HG03196 (cell line): ENCODE results near the gene SAPCD2.

ENCODE experiments used
- ATAC-seq: cut with Tn5 transposase; IDR thresholded peaks from one replicate; pipeline ENCODE4 v1.9.1; 2021; ENCODE audit not compliant: unreplicated experiment

Gene SAPCD2

DNA sequence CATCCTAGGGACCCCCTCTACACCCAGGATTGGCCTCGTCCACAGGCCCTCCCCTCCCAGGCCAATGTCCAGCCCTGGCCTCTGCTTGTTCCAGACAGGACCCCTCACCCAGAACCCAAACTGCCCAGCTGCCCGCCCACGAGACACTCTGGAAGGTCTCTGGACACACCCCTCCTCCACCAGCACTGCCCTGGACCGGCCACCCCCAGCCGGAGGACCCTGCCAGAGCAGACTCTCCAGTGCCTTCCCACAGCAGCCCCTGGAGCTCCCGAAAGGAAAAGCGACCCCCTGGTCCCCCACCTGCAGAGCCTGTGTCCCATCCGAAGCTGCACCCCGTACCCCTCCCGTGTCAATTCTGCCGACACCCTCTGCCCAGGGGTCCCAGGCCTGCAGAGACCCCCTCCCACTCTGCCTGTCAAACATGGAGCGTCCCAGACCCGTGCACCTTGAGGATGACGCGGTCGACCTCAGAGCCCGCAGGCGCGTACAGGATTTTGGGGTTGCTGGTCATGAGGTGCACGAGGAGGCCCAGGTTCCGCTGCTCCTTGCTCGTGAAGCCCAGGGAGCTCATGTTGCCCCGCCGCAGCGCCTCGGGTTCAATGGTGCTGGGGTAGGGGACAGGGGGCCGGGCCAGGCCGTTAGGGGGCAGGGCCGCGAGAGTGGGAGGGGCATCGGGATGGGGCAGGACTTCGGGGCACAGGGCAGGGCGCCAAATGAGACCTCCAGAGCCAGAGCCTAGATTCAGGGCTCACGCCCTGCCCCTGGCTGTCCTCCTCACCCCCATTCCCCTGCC is 50.3 kb downstream of the SAPCD2 start:
- no peak for ATAC-seq

DNA sequence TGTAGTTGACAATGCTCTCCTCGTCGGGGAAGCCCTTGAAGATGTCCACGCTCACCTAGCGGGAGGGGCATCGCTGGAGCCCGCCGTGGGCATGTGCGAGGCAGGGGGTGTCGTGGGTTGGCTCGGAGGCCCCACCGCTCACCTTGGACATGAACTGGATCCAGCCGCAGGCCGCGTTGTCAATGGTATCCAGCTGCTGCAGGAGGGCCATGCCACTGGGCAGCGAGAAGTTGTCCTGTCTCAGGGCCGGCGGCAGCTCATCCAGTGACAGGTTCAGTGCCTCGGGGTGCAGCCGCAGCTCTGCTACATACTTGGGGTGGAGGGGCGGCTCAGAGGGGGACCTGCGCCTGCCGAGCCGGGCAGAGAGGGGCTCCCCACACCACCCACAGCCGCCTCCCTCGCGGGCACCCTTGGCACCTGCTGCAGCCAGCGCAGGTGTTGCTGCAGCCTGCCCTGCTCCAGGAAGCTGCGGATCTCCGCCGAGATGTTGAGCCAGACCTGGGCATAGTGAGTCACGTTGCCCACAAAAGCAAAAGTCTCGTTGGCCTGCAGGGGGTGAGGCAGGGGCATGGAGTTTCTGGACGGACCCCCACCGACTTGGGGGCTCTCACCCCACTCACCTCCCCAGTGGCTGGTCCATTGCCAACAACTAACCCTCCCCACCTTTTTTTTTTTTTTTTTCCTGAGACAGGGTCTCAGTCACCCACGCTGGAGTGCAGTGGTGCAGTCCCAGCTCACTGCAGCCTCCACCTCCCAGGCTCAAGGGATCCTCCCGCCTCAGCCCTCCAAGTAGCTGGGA is 51.4 kb downstream of the SAPCD2 start:
- ATAC-seq: no peak

DNA sequence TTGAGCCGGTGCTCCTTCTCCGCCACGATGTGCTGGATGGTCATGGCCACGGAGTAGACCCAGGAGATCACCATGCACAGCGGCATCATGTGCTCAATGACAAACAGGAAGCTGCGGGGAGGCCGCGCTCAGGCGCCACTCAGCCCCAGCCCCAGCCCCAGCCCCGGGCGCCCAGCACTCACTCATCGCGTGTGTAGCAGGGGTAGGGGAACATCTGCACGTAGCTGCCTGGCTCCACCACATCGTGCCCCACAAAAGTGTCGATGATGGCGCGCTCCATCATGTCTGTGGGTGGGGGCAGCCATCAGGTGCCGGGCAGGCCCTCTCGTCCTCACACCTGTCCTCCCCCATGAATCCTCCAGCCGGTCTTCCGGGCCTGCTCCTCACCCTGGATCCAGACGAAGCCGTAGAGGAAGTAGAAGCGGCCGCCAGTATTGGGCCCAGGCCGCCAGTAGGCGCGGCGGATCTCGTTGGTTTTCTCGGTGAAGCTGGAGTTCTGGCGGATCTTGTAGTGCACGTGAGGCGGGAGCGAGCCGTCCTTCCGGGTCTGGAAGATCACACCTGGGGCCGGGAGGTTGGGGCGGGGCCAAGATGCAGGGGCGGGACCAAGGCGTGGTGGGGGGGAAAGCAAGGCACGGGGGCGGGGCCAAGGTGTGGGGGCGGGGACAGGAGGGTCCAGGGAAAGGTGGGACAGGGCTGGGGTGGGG is 52.4 kb downstream of the SAPCD2 start:
- no peak for ATAC-seq

DNA sequence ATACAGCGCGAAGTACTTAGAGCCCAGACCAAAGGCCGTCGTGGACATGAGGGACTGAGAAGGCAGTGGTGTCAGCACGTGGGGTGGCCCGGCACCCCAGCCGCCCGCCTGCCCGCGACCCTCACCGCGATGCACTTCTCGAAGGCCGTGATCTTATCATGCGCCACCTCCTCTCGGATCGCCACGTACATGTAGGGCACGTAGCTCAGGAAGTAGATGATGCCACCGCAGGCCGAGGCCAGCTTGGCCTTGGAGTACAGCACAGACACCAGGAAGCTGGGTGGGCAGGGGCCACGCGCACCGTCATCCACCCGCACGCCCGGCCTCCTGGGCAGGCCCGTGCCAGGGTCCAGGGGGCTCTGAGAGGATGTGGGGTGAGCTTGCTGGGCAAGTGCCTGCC is 53.3 kb downstream of the SAPCD2 start:
- ATAC-seq: no peak

DNA sequence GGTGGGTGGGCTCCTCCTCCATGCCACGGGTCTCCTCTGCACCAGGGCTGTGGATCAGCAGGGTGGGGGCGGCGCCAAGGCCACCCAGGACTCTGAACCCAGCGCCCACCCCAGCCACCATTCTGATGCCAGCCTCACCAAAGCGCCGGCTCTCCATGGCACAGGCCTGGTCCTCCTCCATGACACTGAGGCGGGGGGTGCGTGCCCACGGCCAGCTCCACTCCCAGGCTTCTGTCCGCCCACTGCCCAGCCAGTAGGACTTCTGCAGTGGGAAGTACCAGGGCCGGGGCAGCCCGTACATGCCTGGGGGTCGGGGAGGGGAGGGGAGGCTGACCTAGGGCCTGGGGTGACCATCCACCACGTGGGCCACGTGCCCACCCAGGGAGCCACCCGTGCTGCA is 53.9 kb downstream of the SAPCD2 start:
- ATAC-seq: no peak

DNA sequence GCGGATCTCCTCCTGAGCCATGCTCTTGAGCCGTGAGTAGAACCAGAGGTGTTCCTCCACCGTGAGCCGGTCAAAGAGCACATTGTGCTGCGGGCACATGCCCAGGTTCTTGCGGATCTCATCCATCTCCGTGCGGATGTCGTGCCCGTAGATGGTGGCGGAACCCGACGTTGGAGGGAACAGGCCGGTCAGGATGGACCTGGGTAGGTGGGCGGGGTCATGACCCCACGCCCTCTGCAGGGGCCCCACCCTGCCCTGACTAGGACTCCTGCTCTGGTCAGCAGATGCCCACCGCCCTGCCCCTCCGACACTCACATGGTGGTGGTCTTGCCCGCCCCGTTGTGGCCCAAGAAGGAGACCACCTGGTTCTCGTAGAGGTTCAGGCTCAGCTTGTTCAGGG is 54.4 kb downstream of the SAPCD2 start:
- ATAC-seq: no peak

DNA sequence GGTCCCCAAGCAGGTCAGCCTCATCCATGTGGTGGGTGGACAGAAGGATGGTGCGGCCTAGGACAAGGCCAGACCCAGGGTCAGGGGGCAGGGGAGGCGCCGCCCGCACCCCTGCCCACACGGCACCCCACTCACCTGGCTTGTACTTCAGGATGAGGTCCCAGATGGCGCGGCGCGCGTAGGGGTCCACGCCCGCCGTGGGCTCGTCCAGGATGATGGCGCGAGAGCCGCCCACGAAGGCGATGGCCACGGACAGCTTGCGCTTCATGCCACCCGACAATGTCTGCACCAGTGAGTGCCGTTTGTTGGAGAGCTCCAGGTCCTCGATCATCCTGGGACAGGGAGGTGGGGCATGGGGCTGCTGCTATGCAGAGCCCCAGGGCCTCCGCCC is 54.8 kb downstream of the SAPCD2 start:
- no peak for ATAC-seq

DNA sequence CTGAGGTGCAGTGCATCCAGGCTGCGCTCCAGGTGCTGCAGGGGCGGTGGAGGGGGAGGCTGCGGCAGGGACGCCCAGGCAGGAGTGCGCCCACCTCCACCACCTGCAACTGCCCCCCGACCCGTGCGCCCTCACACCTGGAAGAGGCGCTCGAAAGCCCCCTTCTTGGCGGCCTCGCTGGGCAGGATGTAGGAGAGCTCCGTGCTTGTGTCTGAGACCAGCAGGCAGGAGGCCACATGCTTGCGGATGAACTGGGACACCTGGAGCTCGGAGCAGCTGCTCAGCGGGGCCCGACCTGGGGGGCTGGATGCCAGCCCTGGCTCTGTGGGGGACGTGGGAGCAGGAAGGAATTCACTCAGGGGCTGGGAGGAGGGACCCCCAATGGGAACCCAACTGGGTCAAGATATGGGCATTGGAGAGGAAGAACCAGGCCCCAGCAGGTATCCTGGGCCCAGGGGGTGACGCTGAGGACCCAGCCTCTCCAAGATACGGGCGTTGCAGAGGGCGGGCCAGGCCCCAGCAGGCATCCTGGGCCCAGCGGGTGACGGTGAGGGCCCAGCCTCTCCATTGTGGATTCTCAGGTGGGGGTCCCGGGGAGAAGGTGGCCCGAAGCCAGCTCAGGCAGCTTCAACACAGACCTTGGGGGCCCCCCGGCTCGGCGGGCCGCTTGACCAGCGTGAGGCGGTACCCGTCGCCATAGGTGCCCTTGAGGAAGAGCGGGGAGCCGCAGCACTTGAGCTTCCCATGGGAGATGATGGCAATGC is 55.4 kb downstream of the SAPCD2 start:
- no peak for ATAC-seq

DNA sequence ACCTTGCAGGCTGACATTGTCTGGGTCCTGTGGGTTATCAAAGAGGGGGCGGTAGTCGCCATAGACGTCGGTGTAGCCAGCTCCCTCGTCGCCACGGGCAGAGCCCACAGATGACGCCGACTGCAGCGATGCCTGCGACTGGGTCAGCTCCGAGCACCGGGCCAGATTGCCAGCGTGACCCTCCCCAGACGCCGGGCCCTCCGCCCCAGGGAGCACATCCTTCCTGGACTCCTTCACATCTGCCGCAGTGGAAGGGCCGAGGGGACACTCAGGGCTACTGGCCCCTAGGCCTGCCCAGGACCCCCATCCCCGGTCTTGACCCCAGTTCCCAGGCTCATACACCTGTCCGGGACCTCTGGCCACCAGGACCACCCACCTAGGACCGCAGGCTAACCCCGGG is 56.2 kb downstream of the SAPCD2 start:
- no peak for ATAC-seq

DNA sequence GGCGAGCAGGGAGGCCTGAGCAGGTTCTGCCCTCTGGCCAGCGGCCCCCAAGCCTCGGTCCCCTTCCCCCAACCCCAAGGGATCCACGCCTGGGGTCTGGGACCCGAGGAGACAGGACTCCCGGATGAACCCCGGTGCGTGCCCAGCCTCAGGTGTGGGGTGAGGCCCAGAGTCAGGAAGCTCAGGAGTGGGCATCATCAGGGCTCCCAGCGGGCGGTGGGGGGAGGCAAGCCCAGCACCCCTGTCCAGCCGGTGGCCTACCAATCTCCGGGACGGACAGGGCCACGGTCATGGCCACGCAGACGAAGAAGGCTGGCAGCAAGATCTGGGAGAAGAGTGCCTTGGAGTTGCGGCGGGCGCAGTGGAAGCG is 56.8 kb downstream of the SAPCD2 start:
- ATAC-seq: no peak

DNA sequence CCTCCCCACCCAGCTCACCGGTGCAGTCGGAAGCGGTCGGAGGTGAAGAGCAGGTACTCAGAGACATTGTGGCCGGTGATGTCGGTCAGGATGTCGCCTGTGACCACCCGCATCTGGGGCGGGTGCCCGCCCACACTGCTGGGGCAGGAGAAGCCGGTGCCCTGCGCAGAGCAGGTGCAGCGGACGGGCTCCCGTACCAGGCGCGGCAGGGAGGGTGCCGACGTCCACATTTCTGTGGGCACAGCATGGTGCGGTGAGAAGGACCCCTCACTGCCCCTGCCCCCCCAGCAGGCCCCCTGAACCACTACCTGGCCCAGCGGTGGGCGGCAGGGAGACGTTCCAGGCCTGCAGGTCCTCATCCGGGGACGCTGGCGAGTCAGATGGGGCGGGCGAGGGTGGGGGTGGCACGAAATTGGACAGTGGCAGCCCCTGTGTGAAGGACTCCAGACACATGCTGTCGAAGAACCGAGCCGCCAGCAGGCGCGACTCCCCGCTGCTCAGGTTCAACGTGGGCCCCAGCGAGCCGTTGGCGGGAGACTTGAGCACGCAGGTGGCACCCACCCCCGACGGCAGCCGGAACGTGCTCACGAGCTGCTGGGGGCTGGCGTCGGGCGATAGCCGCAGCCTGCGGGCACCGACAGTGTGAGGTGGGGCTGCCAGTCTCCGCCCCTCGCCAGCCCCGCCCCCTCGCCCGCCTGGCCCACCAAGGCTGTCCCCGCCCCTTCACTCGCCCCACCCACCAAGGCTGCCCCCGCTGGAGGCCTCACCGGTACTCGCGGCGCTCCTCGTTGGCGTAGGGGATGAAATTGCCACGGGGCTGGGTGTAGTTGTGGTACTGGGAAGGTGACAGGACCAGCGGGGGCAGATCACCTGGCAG is 57.4 kb downstream of the SAPCD2 start:
- no peak for ATAC-seq
